Small intestine (tissue), 7 donors: ENCODE data around the gene SMIM35. TPM values are rescaled to one million over a fixed set of nuclear protein-coding genes. Genes with fewer than 3 reads are reported as not detected.
"Not testable (repeated sequence)": the region's sequence is repeated elsewhere in the genome, so short reads cannot be mapped to it uniquely, and the experiment has no call there.

Source experiments
- DNase-seq, 2 donors: peaks; one replicate each; pipeline versions ENCODE4 v3.0.0 to v3.0.0-alpha.2; 2013
- FAIRE-seq: peaks from 2 replicates; lab custom pipeline; 2012; peaks lifted over from hg19 to GRCh38; lab: Jason Lieb, UNC
- H3K27ac ChIP-seq, 3 donors: one replicate each; pipeline ENCODE4 v1.5.1; 2013; ENCODE audit warnings: low read length in 2 of 3, mild to moderate bottlenecking in 2 of 3, control low read depth in 1 of 3, inconsistent platforms in 1 of 3, low read depth in 1 of 3, moderate library complexity in 1 of 3
- H3K27me3 ChIP-seq, 3 donors: one replicate each; pipeline ENCODE4 v1.6.1; 2013; ENCODE audit warnings: low read length in 3 of 3, inconsistent platforms in 1 of 3; ENCODE audit not compliant: control insufficient read depth in 3 of 3, insufficient read depth in 3 of 3
- H3K36me3 ChIP-seq, 3 donors: one replicate each; pipeline ENCODE4 v1.6.1; 2013; ENCODE audit warnings: low read length in 3 of 3, inconsistent platforms in 1 of 3, low read depth in 1 of 3, mild to moderate bottlenecking in 1 of 3, moderate library complexity in 1 of 3; ENCODE audit not compliant: control insufficient read depth in 3 of 3, insufficient read depth in 2 of 3
- H3K4me1 ChIP-seq, 3 donors: one replicate each; pipeline ENCODE4 v1.6.1; 2013; ENCODE audit warnings: low read length in 2 of 3, inconsistent platforms in 1 of 3, low read depth in 1 of 3, mild to moderate bottlenecking in 1 of 3, moderate library complexity in 1 of 3; ENCODE audit not compliant: control insufficient read depth in 3 of 3, insufficient read depth in 2 of 3
- H3K4me3 ChIP-seq, 3 donors: one replicate each; pipeline ENCODE4 v1.5.1; 2013; ENCODE audit warnings: low read length in 3 of 3, control low read depth in 1 of 3, inconsistent platforms in 1 of 3, low read depth in 1 of 3, mild to moderate bottlenecking in 1 of 3, moderate library complexity in 1 of 3
- H3K9me3 ChIP-seq, 2 donors: one replicate each; pipeline ENCODE4 v1.6.1; 2013; ENCODE audit warnings: low read depth in 1 of 2, low read length in 1 of 2; ENCODE audit not compliant: control insufficient read depth in 2 of 2, insufficient read depth in 1 of 2
- WGBS, 3 donors: extraction: QIAGEN DNeasy Blood & Tissue Kit; methylation state at CpG; one replicate each; pipeline ENCODE4 v1.1.7; 2013; 5-methylcytosine and 5-hydroxymethylcytosine counted together
- polyA plus RNA-seq, 4 donors: library from polyadenylated mRNA; stranded (reverse) in 3 of 4; unstranded in 1 of 4; fragments of 200-250 nt in 3 of 4; fragments of 120-200 nt in 1 of 4; gene quantifications; one replicate each; pipeline versions ENCODE4 v1.2.1 to v1.2.3, GENCODE V29; 2013
- donor health status: healthy with polysubstance abuse.
- donor health status: control.
- donor health status: control.
- donor health status: Bipolar disorder and iron deficiency.
- donor health status: healthy.

The SMIM35 gene
- polyA plus RNA-seq, 4 donors: 0.03 to 0.44 TPM; not detected in 2

DNA sequence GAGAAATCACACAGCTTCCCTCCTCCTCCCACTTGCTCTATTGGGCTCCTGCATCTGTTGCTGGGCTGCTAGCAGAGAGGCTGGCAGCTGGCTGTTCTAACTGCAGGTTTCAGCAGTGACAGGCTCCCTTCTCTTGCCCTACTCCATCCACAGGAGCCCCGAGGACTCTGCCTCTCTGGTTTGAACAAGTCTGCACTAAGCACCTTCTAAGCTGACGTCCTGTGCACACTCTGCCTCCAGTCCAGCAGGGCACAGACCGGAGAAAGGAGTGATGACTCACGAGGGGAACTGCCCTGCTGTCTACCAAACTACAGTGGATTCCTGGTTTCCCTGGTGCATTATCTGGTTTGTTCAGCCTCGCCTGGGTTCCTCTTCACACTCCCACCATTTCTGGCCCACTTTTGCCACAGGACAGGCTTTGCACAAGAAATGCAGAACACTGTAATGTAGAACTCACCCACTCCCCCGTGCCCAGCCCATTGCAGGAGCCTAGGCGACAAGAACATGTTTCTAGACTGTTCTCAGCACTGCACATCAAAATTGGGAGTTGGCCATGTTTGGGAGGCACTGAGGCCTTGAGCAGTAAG, 74.6 kb downstream of the SMIM35 start:
- peaks cover 0 to 4% (median 0%) of the 10 kb centered on the region in 3 donors for H3K27me3 ChIP-seq
- peaks cover 0 to 31% (median 0%) of the 10 kb centered on the region in 3 donors for H3K4me1 ChIP-seq
- no peak overlapping the region for H3K4me3 ChIP-seq
- WGBS, 3 donors: 39 to 54% (median 40%) methylated on average over 7 of the region's 7 CpGs
- H3K36me3 ChIP-seq: no peaks in the 10 kb centered on the region
- DNase-seq: peak; percentile 57 to 74
- H3K9me3 ChIP-seq: no peaks in the 10 kb centered on the region
- FAIRE-seq: no peak
- H3K27ac ChIP-seq: peak overlapping the region in 2 of 3 donors; percentile 24 to 77

DNA sequence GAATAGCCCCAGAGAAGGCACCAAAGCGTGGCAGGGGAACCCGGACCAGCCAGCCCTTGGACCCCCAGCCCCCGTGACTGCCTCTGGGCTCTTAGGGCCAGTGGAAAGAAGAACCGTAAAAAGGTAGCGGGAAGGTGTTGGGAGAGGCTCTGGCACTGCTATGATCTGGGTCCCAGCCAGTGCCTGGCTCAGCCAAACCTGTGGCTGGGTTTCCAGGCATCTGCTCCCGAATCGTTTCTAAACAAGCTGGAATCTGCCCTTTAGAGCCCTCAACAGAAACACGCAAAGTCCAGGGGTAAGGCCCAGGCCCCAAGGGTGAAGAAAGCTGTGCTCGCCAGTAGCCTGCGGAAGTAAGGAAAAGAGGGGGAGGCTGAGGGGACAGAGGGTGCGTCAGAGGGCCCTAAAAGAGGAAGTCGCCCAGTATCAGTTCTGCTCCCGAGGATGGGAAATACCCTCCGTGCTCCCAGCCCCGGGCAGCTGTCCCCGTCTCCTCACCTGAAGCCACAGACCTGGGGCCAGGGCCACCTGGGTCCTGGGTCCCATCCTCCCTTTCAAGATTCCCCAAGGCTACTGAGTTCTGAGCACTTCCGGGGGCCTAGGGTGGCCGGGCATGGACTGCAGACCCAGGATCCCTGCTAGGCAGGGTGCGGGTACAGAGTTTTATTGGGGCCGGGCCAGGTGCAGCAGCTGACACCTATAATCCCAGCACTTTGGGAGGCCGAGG, 75.9 kb downstream of the SMIM35 start:
- FAIRE-seq (no peak), DNase-seq (no peak)
- 65 to 74% (median 69%) methylated on average over 21 of the region's 21 CpGs for WGBS, 3 donors
- H3K27me3 ChIP-seq: no peaks in the 10 kb centered on the region
- peak overlapping the region in 2 of 3 donors; percentile 30 to 81 for H3K27ac ChIP-seq
- no peaks in the 10 kb centered on the region for H3K9me3 ChIP-seq
- H3K4me1 ChIP-seq: peaks cover 0 to 31% (median 0%) of the 10 kb centered on the region in 3 donors
- H3K4me3 ChIP-seq: no peak overlapping the region
- H3K36me3 ChIP-seq: no peaks in the 10 kb centered on the region

DNA sequence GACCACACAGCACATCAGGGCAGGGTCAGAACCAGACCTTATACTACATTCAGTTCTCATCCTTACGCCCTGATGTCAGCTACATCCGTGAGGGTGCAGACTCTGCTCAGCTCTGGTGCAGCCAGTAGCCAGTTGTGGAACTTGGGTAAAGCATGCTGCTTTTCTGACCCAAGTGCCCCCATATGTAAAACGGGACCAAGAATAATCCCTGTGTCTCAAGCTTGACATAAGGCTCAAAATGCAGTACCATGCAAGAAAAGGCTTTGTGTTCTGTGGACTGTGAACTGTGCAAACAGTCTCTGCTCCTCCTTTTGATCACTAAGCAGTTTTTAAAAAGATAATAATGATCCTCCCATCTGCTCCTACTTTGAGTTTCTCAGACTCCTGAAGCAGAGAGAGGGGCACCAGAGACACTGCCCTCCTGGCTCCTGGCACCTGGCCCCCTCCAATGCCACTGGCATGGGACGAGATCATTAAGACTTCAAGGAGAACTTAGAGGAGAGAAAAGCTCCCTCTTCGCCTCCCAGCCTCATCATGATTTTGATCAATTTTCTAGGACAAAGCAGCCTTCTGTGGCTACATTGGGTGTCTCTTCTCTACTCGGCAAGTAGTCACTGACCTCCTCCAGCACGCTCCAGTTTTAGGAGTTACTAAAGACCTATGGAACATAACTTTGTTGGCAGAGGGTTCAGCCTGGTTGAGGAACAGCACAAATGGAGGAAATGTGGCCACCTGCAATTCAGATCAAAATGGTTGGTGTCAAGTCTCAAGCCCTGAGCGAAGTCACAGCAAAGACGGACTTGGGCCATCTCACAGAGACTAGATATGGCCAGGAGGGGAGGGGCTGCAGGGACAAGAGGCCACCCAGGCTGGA, 76.7 kb downstream of the SMIM35 start:
- Histone ChIP-seq H3K27me3 (no peaks in the 10 kb centered on the region), H3K36me3 (no peaks in the 10 kb centered on the region), H3K4me1 (peaks cover 0 to 31% (median 0%) of the 10 kb centered on the region in 3 donors), H3K9me3 (no peaks in the 10 kb centered on the region), H3K27ac (peak overlapping the region in 2 of 3 donors; percentile 30 to 81), H3K4me3 (no peak overlapping the region)
- WGBS, 3 donors: 53 to 78% (median 68%) methylated on average over 9 of the region's 9 CpGs
- FAIRE-seq (no peak), DNase-seq (peak in 1 of 2 donors; percentile 51)

DNA sequence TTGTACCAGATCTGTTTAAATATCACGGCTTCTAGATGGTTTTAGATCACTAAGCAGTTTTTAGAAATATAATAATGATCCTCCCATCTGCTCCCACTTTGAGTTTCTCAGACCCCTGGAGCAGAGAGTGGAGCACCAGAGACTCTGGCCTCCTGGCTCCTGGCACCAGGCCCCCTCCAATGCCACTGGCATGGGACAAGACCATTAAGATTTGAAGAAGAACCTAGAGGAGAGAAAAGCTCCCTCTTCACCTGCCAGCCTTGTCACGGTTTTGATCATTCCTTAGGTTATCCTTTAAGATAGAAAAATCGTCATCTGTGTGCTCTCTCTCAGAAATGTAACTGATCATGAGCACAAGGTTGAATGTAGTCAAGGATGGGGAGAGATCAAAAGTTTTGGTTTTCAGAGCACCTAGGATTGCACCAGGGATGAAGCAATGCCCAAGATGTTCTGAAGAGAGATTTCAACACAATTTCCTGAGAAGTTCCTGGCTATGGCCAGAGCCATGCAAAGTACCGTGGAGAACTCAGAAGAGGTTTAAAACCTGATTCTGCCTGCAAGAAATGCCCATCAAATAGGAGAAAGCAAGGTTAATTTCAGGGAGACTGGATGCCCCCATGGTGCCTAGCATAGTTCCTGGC, 78.4 kb downstream of the SMIM35 start:
- WGBS, 3 donors: 67 to 83% (median 74%) methylated on average over 4 of the region's 4 CpGs
- H3K4me1 ChIP-seq: peaks cover 0 to 31% (median 4%) of the 10 kb centered on the region in 3 donors
- no peaks in the 10 kb centered on the region for H3K27me3 ChIP-seq
- H3K9me3 ChIP-seq: peaks cover 0 to 7% of the 10 kb centered on the region in 2 donors
- H3K36me3 ChIP-seq: no peaks in the 10 kb centered on the region
- peak overlapping the region in 2 of 3 donors; percentile 32 to 88 for H3K27ac ChIP-seq
- FAIRE-seq (no peak), DNase-seq (no peak)
- no peak overlapping the region for H3K4me3 ChIP-seq

DNA sequence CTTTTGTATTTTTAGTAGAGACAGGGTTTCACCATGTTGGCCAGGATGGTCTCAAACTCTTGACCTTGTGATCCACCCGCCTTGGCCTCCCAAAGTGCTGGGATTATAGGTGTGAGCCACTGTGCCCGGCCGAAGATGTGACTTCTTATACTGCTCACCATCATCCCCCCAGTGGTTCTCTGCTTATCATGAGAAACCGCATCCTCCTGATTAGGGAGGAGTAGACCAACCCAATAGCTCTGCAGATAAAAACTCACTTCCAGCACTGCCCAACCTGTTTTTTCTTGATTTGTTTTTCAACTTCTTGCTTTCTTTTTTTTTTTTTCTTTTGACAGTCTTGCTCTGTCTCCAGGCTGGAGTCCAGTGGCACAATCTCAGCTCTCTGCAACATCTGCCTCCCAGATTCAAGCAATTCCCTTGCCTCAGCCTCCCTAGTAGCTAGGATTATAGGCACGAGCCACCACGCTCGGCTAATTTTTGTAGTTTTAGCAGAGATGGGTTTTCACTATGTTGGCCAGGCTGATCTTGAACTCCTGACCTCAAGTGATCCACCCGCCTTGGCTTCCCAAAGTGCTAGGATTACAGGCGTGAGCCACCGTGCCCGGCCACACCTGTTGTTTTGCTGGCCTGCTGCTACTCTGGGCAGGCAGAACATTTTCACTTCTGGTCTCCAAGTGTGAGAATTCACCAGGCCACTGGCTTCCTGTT, 79.0 kb downstream of the SMIM35 start:
- peak in 1 of 2 donors; percentile 48 for DNase-seq
- not testable (repeated sequence) for H3K4me3 ChIP-seq, H3K36me3 ChIP-seq, H3K9me3 ChIP-seq, H3K27me3 ChIP-seq, FAIRE-seq
- peak overlapping the region in 2 of 3 donors; percentile 56 to 82 for H3K27ac ChIP-seq
- 58 to 68% (median 64%) methylated on average over 11 of the region's 11 CpGs for WGBS, 3 donors
- H3K4me1 ChIP-seq: peaks cover 0 to 33% (median 4%) of the 10 kb centered on the region in 3 donors

DNA sequence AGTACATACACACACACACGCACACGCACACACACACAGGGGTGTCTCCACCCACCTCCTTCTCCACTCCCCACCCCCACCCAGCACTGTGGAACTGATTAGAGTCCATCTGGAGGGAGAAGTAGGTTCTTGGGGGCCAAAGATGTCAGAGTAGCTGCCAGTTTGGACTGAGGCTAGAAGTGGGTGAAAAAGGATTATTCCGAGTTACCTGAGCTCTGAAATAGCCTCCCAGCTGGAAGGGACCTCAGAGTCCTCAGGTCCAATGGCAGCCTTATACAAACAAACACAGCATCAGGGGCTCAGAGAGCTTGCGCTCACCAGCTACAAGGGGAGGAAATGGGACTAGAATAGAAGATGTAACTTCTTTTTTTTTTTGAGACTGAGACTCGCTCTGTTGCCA, 79.7 kb downstream of the SMIM35 start:
- H3K36me3 ChIP-seq: no peaks in the 10 kb centered on the region
- FAIRE-seq (no peak), DNase-seq (no peak)
- WGBS, 3 donors: 77 to 96% (median 84%) methylated on average over 3 to 5 of the region's 5 CpGs
- H3K4me1 ChIP-seq: peaks cover 0 to 28% (median 5%) of the 10 kb centered on the region in 3 donors
- peak overlapping the region in 1 of 3 donors; percentile 82 for H3K27ac ChIP-seq
- no peaks in the 10 kb centered on the region for H3K27me3 ChIP-seq
- H3K4me3 ChIP-seq: no peak overlapping the region
- peaks cover 0 to 7% of the 10 kb centered on the region in 2 donors for H3K9me3 ChIP-seq

DNA sequence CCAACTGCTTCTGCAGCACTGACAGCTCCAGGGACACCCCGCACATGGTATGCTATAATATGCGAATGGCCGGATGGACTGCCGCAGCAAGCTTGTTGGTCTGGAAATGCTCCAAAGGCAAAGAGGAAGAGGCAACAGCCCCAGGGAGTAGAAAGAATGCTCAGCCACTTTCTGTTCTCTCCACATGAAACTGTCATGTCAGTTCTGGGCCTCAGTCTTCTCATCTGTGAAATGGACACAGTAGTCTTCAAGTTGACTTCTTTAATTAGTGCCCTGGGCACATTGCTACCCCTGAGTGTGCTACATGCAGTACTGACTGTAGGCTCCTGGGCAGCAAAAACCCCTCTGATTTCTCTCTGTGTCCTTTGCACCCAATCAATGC, 80.6 kb downstream of the SMIM35 start:
- no peaks in the 10 kb centered on the region for H3K36me3 ChIP-seq
- H3K4me1 ChIP-seq: peaks cover 0 to 20% (median 10%) of the 10 kb centered on the region in 3 donors
- H3K27me3 ChIP-seq: no peaks in the 10 kb centered on the region
- WGBS, 3 donors: 85 to 100% (median 96%) methylated on average over 4 of the region's 4 CpGs
- no peak for DNase-seq
- FAIRE-seq: no peak
- H3K27ac ChIP-seq: peak overlapping the region in 1 of 3 donors; percentile 18
- H3K9me3 ChIP-seq: peaks cover 0 to 7% of the 10 kb centered on the region in 2 donors
- no peak overlapping the region for H3K4me3 ChIP-seq
